Transverse colon (tissue), 4 donors: ENCODE results near the gene R3HDML. TPM values are rescaled to one million over a fixed set of nuclear protein-coding genes. Genes with fewer than 3 reads are reported as not detected.

Source experiments
- DNase-seq: peaks from one replicate; pipeline ENCODE4 v3.0.0-alpha.2; 2019
- H3K27ac ChIP-seq, 4 donors: fragments of 200-600 bp; sonication (generic); 2 replicates each; pipeline ENCODE4 v1.5.1; 2016 to 2018; ENCODE audit warnings: inconsistent platforms in 4 of 4
- H3K27me3 ChIP-seq: fragments of 200-600 bp; sonication (generic); 2 replicates; pipeline ENCODE4 v1.5.1; 2017; ENCODE audit warnings: inconsistent platforms
- H3K36me3 ChIP-seq, 4 donors: fragments of 200-600 bp; sonication (generic); 2 replicates each; pipeline ENCODE4 v1.5.1; 2017 to 2019; ENCODE audit warnings: inconsistent platforms in 4 of 4
- H3K4me1 ChIP-seq, 4 donors: fragments of 200-600 bp; sonication (generic); 2 replicates each; pipeline ENCODE4 v1.5.1; 2017 to 2020; ENCODE audit warnings: inconsistent platforms in 4 of 4
- H3K4me3 ChIP-seq, 4 donors: fragments of 200-600 bp; sonication (generic); 1 replicate in 1 of 4; 2 replicates in 3 of 4; pipeline versions ENCODE4 v1.5.1 to v1.6.1; 2017 to 2019; ENCODE audit warnings: inconsistent platforms in 4 of 4
- H3K9me3 ChIP-seq, 2 donors: fragments of 200-600 bp; sonication (generic); 2 replicates each; pipeline ENCODE4 v1.5.1; 2017 to 2019; ENCODE audit warnings: inconsistent platforms in 2 of 2
- EP300 ChIP-seq: sonication (generic); formaldehyde crosslinking; IDR thresholded peaks from one replicate; pipeline ENCODE4 v1.6.1; 2017; ENCODE audit warnings: antibody characterized with exemption, low read depth
- POLR2A ChIP-seq: fragments of 450-650 bp; IDR thresholded peaks from one replicate; pipeline ENCODE4 v1.6.1; 2016; ENCODE audit warnings: antibody characterized with exemption, mild to moderate bottlenecking, moderate library complexity
- POLR2AphosphoS5 ChIP-seq, 3 donors: sonication (generic); formaldehyde crosslinking; IDR thresholded peaks; one replicate each; pipeline ENCODE4 v1.6.1; 2016; ENCODE audit warnings: antibody characterized with exemption in 3 of 3
- WGBS, 2 donors: methylation state at CpG; one replicate each; pipeline ENCODE4 v1.1.5; 2018; ENCODE audit warnings: low coverage in 1 of 2; 5-methylcytosine and 5-hydroxymethylcytosine counted together
- in situ Hi-C, 4 donors: fragments of 200-750 bp; cut with MboI; loops; one replicate each; pipeline versions ENCODE4 v1.15.0 to v1.15.1; 2017; ENCODE audit warnings: low sequenced_read_pairs in 3 of 4, low pct_ligation_motif_present in 1 of 4, low pct_unique_long_range_greater_than_20kb in 1 of 4
- intact Hi-C: fragments of 100-400 bp; cut with DNase I; formaldehyde crosslinking; loops from one replicate; pipeline ENCODE4 v1.15.1; 2023; ENCODE audit warnings: low total_unique reads
- total RNA-seq, 4 donors: library from RNA; depleted of rRNA; stranded (reverse); fragments of >200 nt; gene quantifications; one replicate each; pipeline ENCODE4 v1.1.0, GENCODE V29; 2016
- TF ChIP-seq, protein P1 (sequence below), 5 experiments: fragments of 200-600 bp in 3 of 5; fragments of 450-650 bp in 2 of 5; sonication (generic) in 3 of 5; IDR thresholded peaks; 1 replicate in 2 of 5; 2 replicates in 3 of 5; pipeline ENCODE4 v1.5.1; 2016 to 2017; ENCODE audit warnings: antibody characterized with exemption in 5 of 5, inconsistent platforms in 3 of 5, mild to moderate bottlenecking in 2 of 5, moderate library complexity in 1 of 5

Gene R3HDML
- total RNA-seq, 4 donors from 2014 or later: not detected

DNA sequence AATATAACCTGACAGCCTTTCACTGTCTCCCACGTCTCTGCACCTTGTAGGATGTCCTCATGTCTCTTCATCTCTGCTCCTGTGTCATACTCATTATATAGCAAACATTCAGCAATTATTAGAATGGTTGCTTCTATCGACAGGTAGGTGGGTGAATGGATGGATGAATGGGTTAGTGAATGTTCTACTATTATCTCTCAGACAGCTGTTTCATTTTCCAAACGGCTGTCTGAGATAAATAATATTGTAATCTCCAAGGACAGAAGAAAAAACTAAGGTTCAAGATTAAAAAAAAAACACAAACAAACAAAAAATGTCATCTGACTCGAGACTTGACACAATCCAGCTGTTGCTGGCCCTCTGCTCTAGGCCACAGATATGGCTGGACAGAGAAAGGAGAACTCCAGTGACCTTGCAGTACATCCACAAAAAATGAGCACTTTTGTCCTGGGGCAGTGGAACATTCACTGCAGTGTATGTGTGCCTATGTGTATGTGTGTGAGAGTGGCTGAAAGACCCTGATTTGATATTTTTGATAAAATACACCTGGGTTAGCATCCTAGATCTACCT, 20.8 kb downstream of the R3HDML start:
- no peak for DNase-seq
- H3K4me3 ChIP-seq: peak overlapping the region in 2 of 4 donors; percentile 50 to 66
- WGBS, 2 donors: 33 to 43% methylated on average over 4 of the region's 4 CpGs
- no peaks in the 10 kb centered on the region for H3K36me3 ChIP-seq
- TF ChIP-seq POLR2A: no peak
- no peak for TF ChIP-seq EP300
- TF ChIP-seq, protein P1, sequence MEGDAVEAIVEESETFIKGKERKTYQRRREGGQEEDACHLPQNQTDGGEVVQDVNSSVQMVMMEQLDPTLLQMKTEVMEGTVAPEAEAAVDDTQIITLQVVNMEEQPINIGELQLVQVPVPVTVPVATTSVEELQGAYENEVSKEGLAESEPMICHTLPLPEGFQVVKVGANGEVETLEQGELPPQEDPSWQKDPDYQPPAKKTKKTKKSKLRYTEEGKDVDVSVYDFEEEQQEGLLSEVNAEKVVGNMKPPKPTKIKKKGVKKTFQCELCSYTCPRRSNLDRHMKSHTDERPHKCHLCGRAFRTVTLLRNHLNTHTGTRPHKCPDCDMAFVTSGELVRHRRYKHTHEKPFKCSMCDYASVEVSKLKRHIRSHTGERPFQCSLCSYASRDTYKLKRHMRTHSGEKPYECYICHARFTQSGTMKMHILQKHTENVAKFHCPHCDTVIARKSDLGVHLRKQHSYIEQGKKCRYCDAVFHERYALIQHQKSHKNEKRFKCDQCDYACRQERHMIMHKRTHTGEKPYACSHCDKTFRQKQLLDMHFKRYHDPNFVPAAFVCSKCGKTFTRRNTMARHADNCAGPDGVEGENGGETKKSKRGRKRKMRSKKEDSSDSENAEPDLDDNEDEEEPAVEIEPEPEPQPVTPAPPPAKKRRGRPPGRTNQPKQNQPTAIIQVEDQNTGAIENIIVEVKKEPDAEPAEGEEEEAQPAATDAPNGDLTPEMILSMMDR (IDR thresholded peaks at IDR 0.05): no peak
- peak in 1 of 3 donors; percentile 28 for TF ChIP-seq POLR2AphosphoS5 (IDR thresholded peaks at IDR 0.05)
- intact Hi-C loops (no loop called here), in situ Hi-C loops (no loop called here)
- no peaks in the 10 kb centered on the region for H3K9me3 ChIP-seq
- no peaks in the 10 kb centered on the region for H3K27me3 ChIP-seq
- peaks cover 0 to 36% (median 13%) of the 10 kb centered on the region in 4 donors for H3K4me1 ChIP-seq
- H3K27ac ChIP-seq: peak overlapping the region in 3 of 4 donors; percentile 89 to 95 (median 95)

DNA sequence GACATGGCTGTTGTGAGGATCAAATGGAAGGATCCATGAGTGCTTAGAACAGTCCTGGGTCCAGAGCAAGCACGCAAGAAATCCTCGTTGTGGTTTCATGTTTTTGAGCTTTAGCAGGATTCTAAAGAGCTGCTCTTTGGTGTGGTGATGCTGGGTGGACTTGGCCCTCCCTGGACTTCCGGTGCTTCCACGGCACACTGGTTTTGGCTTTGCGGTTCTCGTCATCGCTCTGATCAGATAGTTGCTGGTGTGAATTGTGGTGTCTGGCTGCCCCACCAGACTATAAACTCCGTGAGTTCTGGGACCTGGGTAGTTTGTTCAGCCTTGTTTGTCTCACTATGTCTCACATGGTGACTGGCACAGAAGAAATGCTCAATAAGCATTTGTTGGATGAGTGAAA, 21.9 kb downstream of the R3HDML start:
- TF ChIP-seq, protein P1 (IDR thresholded peaks at IDR 0.05): no peak
- no peak for TF ChIP-seq POLR2A
- no peak for TF ChIP-seq EP300
- TF ChIP-seq POLR2AphosphoS5 (IDR thresholded peaks at IDR 0.05): no peak
- in situ Hi-C loops: no loop called here
- Histone ChIP-seq H3K9me3 (no peaks in the 10 kb centered on the region), H3K27ac (no peak overlapping the region), H3K4me1 (peaks cover 0 to 25% (median 11%) of the 10 kb centered on the region in 4 donors), H3K36me3 (no peaks in the 10 kb centered on the region), H3K4me3 (no peak overlapping the region), H3K27me3 (no peaks in the 10 kb centered on the region)
- DNase-seq: no peak
- intact Hi-C loops: no loop called here
- WGBS, 2 donors: 46% methylated on average over 8 of the region's 8 CpGs; no CpG with 5 or more reads in 1 of the 2 donors

DNA sequence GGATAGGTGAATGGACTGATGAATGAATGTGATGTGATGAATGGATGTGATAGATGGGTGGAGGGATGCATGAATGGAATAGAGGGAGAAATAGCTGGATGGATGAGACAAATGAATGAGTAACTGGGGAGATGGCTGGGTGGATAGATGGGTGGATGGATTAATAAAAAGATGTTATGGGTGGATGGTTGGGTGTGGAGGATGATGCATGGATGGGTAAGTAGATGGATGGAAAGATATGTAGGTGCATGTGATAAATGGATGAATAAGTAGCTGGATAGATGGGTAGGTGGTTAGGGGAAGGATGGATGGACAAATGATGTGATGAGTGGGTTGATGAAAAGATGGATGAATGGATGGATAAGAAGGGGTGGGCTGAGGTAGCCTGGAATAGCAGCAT, 23.4 kb downstream of the R3HDML start:
- Histone ChIP-seq H3K9me3 (no peaks in the 10 kb centered on the region), H3K4me1 (peaks cover 0 to 25% (median 11%) of the 10 kb centered on the region in 4 donors), H3K4me3 (no peak overlapping the region), H3K27me3 (no peaks in the 10 kb centered on the region), H3K36me3 (no peaks in the 10 kb centered on the region), H3K27ac (no peak overlapping the region)
- DNase-seq: no peak
- in situ Hi-C loops (no loop called here), intact Hi-C loops (no loop called here)
- TF ChIP-seq, protein P1 (IDR thresholded peaks at IDR 0.05): no peak
- TF ChIP-seq EP300 (no peak), POLR2AphosphoS5 (IDR thresholded peaks at IDR 0.05) (no peak), POLR2A (no peak)

DNA sequence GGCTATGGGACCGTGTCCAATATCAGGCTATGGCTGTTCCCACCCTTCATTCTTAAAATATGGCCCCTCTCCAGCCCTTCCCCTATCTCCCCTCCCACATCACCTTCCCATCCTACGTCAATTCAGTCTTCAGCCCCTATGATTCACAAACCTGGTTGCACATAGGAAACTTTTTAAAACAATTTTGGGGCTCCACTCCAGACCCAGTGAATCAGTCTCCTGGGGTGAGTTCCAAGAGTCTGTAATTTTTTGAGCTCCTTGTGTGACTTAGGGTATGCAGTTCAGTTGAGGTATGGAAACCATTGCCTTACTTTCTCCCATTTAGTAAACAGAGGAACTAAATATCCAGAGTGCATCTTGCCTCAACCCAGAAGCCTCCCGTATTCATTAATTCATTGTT, 24.2 kb downstream of the R3HDML start:
- TF ChIP-seq POLR2AphosphoS5 (IDR thresholded peaks at IDR 0.05): no peak
- no peak for TF ChIP-seq POLR2A
- TF ChIP-seq, protein P1 (IDR thresholded peaks at IDR 0.05): no peak
- no peak for TF ChIP-seq EP300
- H3K9me3 ChIP-seq: no peaks in the 10 kb centered on the region
- H3K4me3 ChIP-seq: no peak overlapping the region
- H3K4me1 ChIP-seq: peaks cover 0 to 25% (median 11%) of the 10 kb centered on the region in 4 donors
- WGBS, 2 donors: 73 to 84% methylated on average over 3 of the region's 3 CpGs
- H3K27me3 ChIP-seq: no peaks in the 10 kb centered on the region
- intact Hi-C loops: no loop called here
- no peaks in the 10 kb centered on the region for H3K36me3 ChIP-seq
- H3K27ac ChIP-seq: no peak overlapping the region
- in situ Hi-C loops: no loop called here
- no peak for DNase-seq
